HepG2 (cell line): ENCODE data around the gene RIPK3. TPM values are rescaled to one million over a fixed set of nuclear protein-coding genes. Genes with fewer than 3 reads are reported as not detected.

Source experiments
- AGO2 ChIP-seq: fragments of 200-400 bp; formaldehyde crosslinking; optimal IDR thresholded peaks from 2 replicates; pipeline ENCODE3; 2017; ENCODE audit warnings: mild to moderate bottlenecking, low read depth, low read length, moderate library complexity
- ATF7 ChIP-seq, 2 experiments: fragments of 450-650 bp in 1 of 2; sonication (generic) in 1 of 2; formaldehyde crosslinking in 1 of 2; IDR thresholded peaks; 2 replicates each; pipeline versions ENCODE4 v1.4.0 to v1.6.1; 2016 to 2020; ENCODE audit warnings: antibody characterized with exemption in 1 of 2, mild to moderate bottlenecking in 1 of 2, missing genetic modification reagents in 1 of 2
- BORCS8-MEF2B ChIP-seq: sonication (generic); formaldehyde crosslinking; IDR thresholded peaks from 2 replicates; pipeline ENCODE4 v1.8.0; 2022; ENCODE audit warnings: mild to moderate bottlenecking, missing genetic modification reagents
- CENPT ChIP-seq: sonication (generic); formaldehyde crosslinking; IDR thresholded peaks from 2 replicates; pipeline ENCODE4 v1.8.0; 2022; ENCODE audit warnings: low read depth, mild to moderate bottlenecking, moderate library complexity, missing genetic modification reagents
- CHCHD3 ChIP-seq: sonication (generic); formaldehyde crosslinking; IDR thresholded peaks from 2 replicates; pipeline ENCODE4 v1.8.0; 2022; ENCODE audit warnings: mild to moderate bottlenecking, missing genetic modification reagents, moderate library complexity
- CREM ChIP-seq, 2 experiments: sonication (generic) in 1 of 2; formaldehyde crosslinking in 1 of 2; IDR thresholded peaks; 2 replicates each; pipeline versions ENCODE4 v1.4.0 to v1.6.1; 2016 to 2020; ENCODE audit warnings: antibody characterized with exemption in 1 of 2, mild to moderate bottlenecking in 1 of 2, missing genetic modification reagents in 1 of 2
- DNMT1 ChIP-seq: sonication (generic); formaldehyde crosslinking; IDR thresholded peaks from 2 replicates; pipeline ENCODE4 v1.5.1; 2020; ENCODE audit warnings: mild to moderate bottlenecking, missing genetic modification reagents
- GTF3A ChIP-seq: sonication (generic); formaldehyde crosslinking; conservative IDR thresholded peaks from 2 replicates; pipeline ENCODE4 v1.4.0; 2020; ENCODE audit warnings: mild to moderate bottlenecking, missing genetic modification reagents
- HOXA3 ChIP-seq: sonication (generic); formaldehyde crosslinking; IDR thresholded peaks from 2 replicates; pipeline ENCODE4 v1.5.0; 2020; ENCODE audit warnings: missing genetic modification reagents
- MTA1 ChIP-seq: sonication (generic); formaldehyde crosslinking; IDR thresholded peaks from 2 replicates; pipeline ENCODE4 v1.4.0; 2020; ENCODE audit warnings: missing genetic modification reagents, mild to moderate bottlenecking, borderline replicate concordance
- NRL ChIP-seq: sonication (generic); formaldehyde crosslinking; IDR thresholded peaks from 2 replicates; pipeline ENCODE4 v1.5.0; 2020; ENCODE audit warnings: missing genetic modification reagents, mild to moderate bottlenecking, moderate library complexity, borderline replicate concordance
- RBFOX2 ChIP-seq: fragments of 200-400 bp; formaldehyde crosslinking; IDR thresholded peaks from 2 replicates; pipeline ENCODE4 v1.6.1; 2017; ENCODE audit warnings: low read depth, mild to moderate bottlenecking, low read length
- REPIN1 ChIP-seq: sonication (generic); formaldehyde crosslinking; IDR thresholded peaks from 2 replicates; pipeline ENCODE4 v1.8.0; 2022; ENCODE audit warnings: missing genetic modification reagents, low read depth, mild to moderate bottlenecking, borderline replicate concordance
- RXRA ChIP-seq: sonication (generic); formaldehyde crosslinking; IDR thresholded peaks from 2 replicates; pipeline ENCODE4 v1.5.1; 2020; ENCODE audit warnings: missing genetic modification reagents
- SAFB2 ChIP-seq: sonication (generic); formaldehyde crosslinking; IDR thresholded peaks from 2 replicates; pipeline ENCODE4 v1.5.1; 2020; ENCODE audit warnings: missing genetic modification reagents, low read depth, mild to moderate bottlenecking, borderline replicate concordance
- SMARCC2 ChIP-seq: fragments of 450-650 bp; IDR thresholded peaks from 2 replicates; pipeline ENCODE4 v1.6.1; 2017; ENCODE audit warnings: antibody characterized with exemption, mild to moderate bottlenecking
- SRY ChIP-seq: sonication (generic); formaldehyde crosslinking; IDR thresholded peaks from 2 replicates; pipeline ENCODE4 v1.8.0; 2022; ENCODE audit warnings: mild to moderate bottlenecking, missing genetic modification reagents
- TEAD3 ChIP-seq: optimal IDR thresholded peaks from 2 replicates; pipeline ENCODE3; 2016; ENCODE audit warnings: borderline replicate concordance
- ZNF136 ChIP-seq: sonication (generic); formaldehyde crosslinking; IDR thresholded peaks from 2 replicates; pipeline ENCODE4 v1.8.1; 2022; ENCODE audit warnings: low read depth, mild to moderate bottlenecking, moderate library complexity, missing genetic modification reagents
- ZNF556 ChIP-seq: sonication (generic); formaldehyde crosslinking; IDR thresholded peaks from 2 replicates; pipeline ENCODE4 v1.4.0; 2020; ENCODE audit warnings: mild to moderate bottlenecking, missing genetic modification reagents, borderline replicate concordance
- ZNF563 ChIP-seq: sonication (generic); formaldehyde crosslinking; IDR thresholded peaks from 2 replicates; pipeline ENCODE4 v1.8.0; 2022; ENCODE audit warnings: mild to moderate bottlenecking, moderate library complexity, missing genetic modification reagents
- ZNF768 ChIP-seq: sonication (generic); formaldehyde crosslinking; IDR thresholded peaks from 2 replicates; pipeline ENCODE4 v1.4.0; 2020; ENCODE audit warnings: missing genetic modification reagents
- polyA plus RNA-seq, 8 experiments: library from polyadenylated mRNA; depleted of rRNA in 3 of 8; stranded (reverse) in 7 of 8; unstranded in 1 of 8; fragments of >200 nt; fragmentation: Illumina TruSeq in 4 of 8; extraction: Trizol in 4 of 8; gene quantifications; 2 replicates each; pipeline versions ENCODE4 v1.2.1 to v1.2.3, GENCODE V29; 2011 to 2016; ENCODE audit warnings: low read depth in 4 of 8, missing spikeins in 1 of 8, mixed read lengths in 1 of 8; ENCODE audit not compliant: insufficient read depth in 1 of 8
- total RNA-seq, 5 experiments: library from RNA; depleted of rRNA; stranded (reverse); fragments of >200 nt; fragmentation: Illumina TruSeq; extraction: Trizol; gene quantifications; 2 replicates each; pipeline ENCODE4 v1.2.3, GENCODE V29; 2016; ENCODE audit warnings: low read depth in 1 of 5
- TF ChIP-seq, protein P1 (sequence below): sonication (generic); formaldehyde crosslinking; IDR thresholded peaks from 2 replicates; pipeline ENCODE4 v1.9.0; 2021; ENCODE audit warnings: missing genetic modification reagents, borderline replicate concordance
- TF ChIP-seq, protein P2 (sequence below): sonication (generic); formaldehyde crosslinking; IDR thresholded peaks from 2 replicates; pipeline ENCODE4 v1.4.0; 2020; ENCODE audit warnings: mild to moderate bottlenecking, missing genetic modification reagents
- TF ChIP-seq, protein P3 (sequence below): sonication (generic); formaldehyde crosslinking; IDR thresholded peaks from 2 replicates; pipeline ENCODE4 v1.9.0; 2021; ENCODE audit warnings: missing genetic modification reagents, mild to moderate bottlenecking, borderline replicate concordance

The RIPK3 gene
- total and polyA plus RNA-seq, 2 of the 13 experiments (the other 11 are each of a cell fraction or from before 2014, with no cell fraction given): not detected

DNA sequence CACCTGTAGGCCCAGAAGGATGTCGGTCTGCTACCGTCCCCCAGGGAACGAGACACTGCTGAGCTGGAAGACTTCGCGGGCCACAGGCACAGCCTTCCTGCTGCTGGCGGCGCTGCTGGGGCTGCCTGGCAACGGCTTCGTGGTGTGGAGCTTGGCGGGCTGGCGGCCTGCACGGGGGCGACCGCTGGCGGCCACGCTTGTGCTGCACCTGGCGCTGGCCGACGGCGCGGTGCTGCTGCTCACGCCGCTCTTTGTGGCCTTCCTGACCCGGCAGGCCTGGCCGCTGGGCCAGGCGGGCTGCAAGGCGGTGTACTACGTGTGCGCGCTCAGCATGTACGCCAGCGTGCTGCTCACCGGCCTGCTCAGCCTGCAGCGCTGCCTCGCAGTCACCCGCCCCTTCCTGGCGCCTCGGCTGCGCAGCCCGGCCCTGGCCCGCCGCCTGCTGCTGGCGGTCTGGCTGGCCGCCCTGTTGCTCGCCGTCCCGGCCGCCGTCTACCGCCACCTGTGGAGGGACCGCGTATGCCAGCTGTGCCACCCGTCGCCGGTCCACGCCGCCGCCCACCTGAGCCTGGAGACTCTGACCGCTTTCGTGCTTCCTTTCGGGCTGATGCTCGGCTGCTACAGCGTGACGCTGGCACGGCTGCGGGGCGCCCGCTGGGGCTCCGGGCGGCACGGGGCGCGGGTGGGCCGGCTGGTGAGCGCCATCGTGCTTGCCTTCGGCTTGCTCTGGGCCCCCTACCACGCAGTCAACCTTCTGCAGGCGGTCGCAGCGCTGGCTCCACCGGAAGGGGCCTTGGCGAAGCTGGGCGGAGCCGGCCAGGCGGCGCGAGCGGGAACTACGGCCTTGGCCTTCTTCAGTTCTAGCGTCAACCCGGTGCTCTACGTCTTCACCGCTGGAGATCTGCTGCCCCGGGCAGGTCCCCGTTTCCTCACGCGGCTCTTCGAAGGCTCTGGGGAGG is 28.9 kb downstream of the RIPK3 start, which contains the start of gene LTB4R (continued):
- TF ChIP-seq, protein P1, sequence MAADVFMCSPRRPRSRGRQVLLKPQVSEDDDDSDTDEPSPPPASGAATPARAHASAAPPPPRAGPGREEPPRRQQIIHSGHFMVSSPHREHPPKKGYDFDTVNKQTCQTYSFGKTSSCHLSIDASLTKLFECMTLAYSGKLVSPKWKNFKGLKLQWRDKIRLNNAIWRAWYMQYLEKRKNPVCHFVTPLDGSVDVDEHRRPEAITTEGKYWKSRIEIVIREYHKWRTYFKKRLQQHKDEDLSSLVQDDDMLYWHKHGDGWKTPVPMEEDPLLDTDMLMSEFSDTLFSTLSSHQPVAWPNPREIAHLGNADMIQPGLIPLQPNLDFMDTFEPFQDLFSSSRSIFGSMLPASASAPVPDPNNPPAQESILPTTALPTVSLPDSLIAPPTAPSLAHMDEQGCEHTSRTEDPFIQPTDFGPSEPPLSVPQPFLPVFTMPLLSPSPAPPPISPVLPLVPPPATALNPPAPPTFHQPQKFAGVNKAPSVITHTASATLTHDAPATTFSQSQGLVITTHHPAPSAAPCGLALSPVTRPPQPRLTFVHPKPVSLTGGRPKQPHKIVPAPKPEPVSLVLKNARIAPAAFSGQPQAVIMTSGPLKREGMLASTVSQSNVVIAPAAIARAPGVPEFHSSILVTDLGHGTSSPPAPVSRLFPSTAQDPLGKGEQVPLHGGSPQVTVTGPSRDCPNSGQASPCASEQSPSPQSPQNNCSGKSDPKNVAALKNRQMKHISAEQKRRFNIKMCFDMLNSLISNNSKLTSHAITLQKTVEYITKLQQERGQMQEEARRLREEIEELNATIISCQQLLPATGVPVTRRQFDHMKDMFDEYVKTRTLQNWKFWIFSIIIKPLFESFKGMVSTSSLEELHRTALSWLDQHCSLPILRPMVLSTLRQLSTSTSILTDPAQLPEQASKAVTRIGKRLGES (CRISPR knock-in tag): no peak
- TF ChIP-seq, protein P2, sequence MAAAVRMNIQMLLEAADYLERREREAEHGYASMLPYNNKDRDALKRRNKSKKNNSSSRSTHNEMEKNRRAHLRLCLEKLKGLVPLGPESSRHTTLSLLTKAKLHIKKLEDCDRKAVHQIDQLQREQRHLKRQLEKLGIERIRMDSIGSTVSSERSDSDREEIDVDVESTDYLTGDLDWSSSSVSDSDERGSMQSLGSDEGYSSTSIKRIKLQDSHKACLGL: no peak
- TF ChIP-seq CREM (IDR thresholded peaks at IDR 0.05) (no peak), CREM (CRISPR knock-in tag; IDR thresholded peaks at IDR 0.05) (peak; percentile 39; the same call in 1 of the 2 replicates), ZNF768 (peak; percentile 34; the same call in 1 of the 2 replicates), ATF7 (IDR thresholded peaks at IDR 0.05) (no peak), ATF7 (CRISPR knock-in tag; IDR thresholded peaks at IDR 0.05) (no peak), HOXA3 (CRISPR knock-in tag) (peak; percentile 33), GTF3A (CRISPR knock-in tag) (no peak), CENPT (no peak), ZNF563 (CRISPR knock-in tag) (no peak), RBFOX2 (peak; percentile 69), SAFB2 (CRISPR knock-in tag) (0 out of 2 replicates have a peak, but pooled peaks have one; percentile 68), REPIN1 (no peak), NRL (CRISPR knock-in tag) (0 out of 2 replicates have a peak, but pooled peaks have one; percentile 3), MTA1 (CRISPR knock-in tag) (0 out of 2 replicates have a peak, but pooled peaks have one; percentile 18), BORCS8-MEF2B (CRISPR knock-in tag) (0 out of 2 replicates have a peak, but pooled peaks have one; percentile 18), ZNF136 (CRISPR knock-in tag) (no peak), TEAD3 (CRISPR knock-in tag) (peak; percentile 2), AGO2 (peak; percentile 91), ZNF556 (no peak), CHCHD3 (CRISPR knock-in tag) (peak; percentile 84; the same call in 1 of the 2 replicates), SRY (CRISPR knock-in tag) (0 out of 2 replicates have a peak, but pooled peaks have one; percentile 42), RXRA (CRISPR knock-in tag) (no peak), DNMT1 (CRISPR knock-in tag) (peak; percentile 57; the same call in 1 of the 2 replicates), SMARCC2 (no peak)
- TF ChIP-seq, protein P3, sequence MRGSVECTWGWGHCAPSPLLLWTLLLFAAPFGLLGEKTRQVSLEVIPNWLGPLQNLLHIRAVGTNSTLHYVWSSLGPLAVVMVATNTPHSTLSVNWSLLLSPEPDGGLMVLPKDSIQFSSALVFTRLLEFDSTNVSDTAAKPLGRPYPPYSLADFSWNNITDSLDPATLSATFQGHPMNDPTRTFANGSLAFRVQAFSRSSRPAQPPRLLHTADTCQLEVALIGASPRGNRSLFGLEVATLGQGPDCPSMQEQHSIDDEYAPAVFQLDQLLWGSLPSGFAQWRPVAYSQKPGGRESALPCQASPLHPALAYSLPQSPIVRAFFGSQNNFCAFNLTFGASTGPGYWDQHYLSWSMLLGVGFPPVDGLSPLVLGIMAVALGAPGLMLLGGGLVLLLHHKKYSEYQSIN (CRISPR knock-in tag): no peak
